TTC549 (cell line): ENCODE data around the gene FKBP1A.

Experiments used
- FAIRE-seq: peaks from 2 replicates; lab custom pipeline; 2012; peaks lifted over from hg19 to GRCh38; lab: Jason Lieb, UNC

FKBP1A gene

GRCh38 chr20:1392693-1393506, at the start of gene FKBP1A:
Gene FKBP1A, minus strand, starts transcription at chr20:1393054. Its CDS starts 56 bp downstream, at chr20:1392998.
- no peak for FAIRE-seq

GRCh38 chr20:1442304-1442703, 49.5 kb upstream of the FKBP1A start:
- no peak for FAIRE-seq

GRCh38 chr20:1441133-1441532, 48.3 kb upstream of the FKBP1A start:
- no peak for FAIRE-seq

GRCh38 chr20:1440024-1440423, 47.2 kb upstream of the FKBP1A start:
- FAIRE-seq: no peak

- no peak for FAIRE-seq
Observed at GRCh38 chr20:1438361-1438760, 45.5 kb upstream of the FKBP1A start.

- peak; percentile 20 for FAIRE-seq
Observed at GRCh38 chr20:1437235-1437904, 44.5 kb upstream of the FKBP1A start.

- FAIRE-seq: no peak
Observed at GRCh38 chr20:1436263-1436662, 43.4 kb upstream of the FKBP1A start.

GRCh38 chr20:1435337-1435699, 42.5 kb upstream of the FKBP1A start:
- no peak for FAIRE-seq

GRCh38 chr20:1434571-1435336, 41.9 kb upstream of the FKBP1A start:
- no peak for FAIRE-seq

- no peak for FAIRE-seq
Observed at GRCh38 chr20:1431158-1431557, 38.3 kb upstream of the FKBP1A start.

- FAIRE-seq: no peak
Observed at GRCh38 chr20:1430004-1430451, 37.2 kb upstream of the FKBP1A start.

GRCh38 chr20:1429143-1429728, 36.4 kb upstream of the FKBP1A start:
- no peak for FAIRE-seq

GRCh38 chr20:1427457-1428054, 34.7 kb upstream of the FKBP1A start:
- no peak for FAIRE-seq

- FAIRE-seq: no peak
Observed at GRCh38 chr20:1426231-1426849, 33.5 kb upstream of the FKBP1A start.

- FAIRE-seq: no peak
Observed at GRCh38 chr20:1424336-1424735, 31.5 kb upstream of the FKBP1A start.

GRCh38 chr20:1423625-1424106, 30.8 kb upstream of the FKBP1A start:
- FAIRE-seq: no peak

- FAIRE-seq: no peak
Observed at GRCh38 chr20:1423206-1423605, 30.4 kb upstream of the FKBP1A start.

GRCh38 chr20:1422753-1423152, 29.9 kb upstream of the FKBP1A start:
- FAIRE-seq: no peak

- FAIRE-seq: no peak
Observed at GRCh38 chr20:1420066-1420465, 27.2 kb upstream of the FKBP1A start.

GRCh38 chr20:1418350-1418749, 25.5 kb upstream of the FKBP1A start:
- no peak for FAIRE-seq

GRCh38 chr20:1417790-1418189, 24.9 kb upstream of the FKBP1A start:
- FAIRE-seq: no peak

- no peak for FAIRE-seq
Observed at GRCh38 chr20:1417273-1417672, 24.4 kb upstream of the FKBP1A start.
